Measurements from ENCODE around the gene DMAC2.
"Not testable (repeated sequence)": the region's sequence is repeated elsewhere in the genome, so short reads cannot be mapped to it uniquely, and the experiment has no call there.

The DMAC2 gene

DNA sequence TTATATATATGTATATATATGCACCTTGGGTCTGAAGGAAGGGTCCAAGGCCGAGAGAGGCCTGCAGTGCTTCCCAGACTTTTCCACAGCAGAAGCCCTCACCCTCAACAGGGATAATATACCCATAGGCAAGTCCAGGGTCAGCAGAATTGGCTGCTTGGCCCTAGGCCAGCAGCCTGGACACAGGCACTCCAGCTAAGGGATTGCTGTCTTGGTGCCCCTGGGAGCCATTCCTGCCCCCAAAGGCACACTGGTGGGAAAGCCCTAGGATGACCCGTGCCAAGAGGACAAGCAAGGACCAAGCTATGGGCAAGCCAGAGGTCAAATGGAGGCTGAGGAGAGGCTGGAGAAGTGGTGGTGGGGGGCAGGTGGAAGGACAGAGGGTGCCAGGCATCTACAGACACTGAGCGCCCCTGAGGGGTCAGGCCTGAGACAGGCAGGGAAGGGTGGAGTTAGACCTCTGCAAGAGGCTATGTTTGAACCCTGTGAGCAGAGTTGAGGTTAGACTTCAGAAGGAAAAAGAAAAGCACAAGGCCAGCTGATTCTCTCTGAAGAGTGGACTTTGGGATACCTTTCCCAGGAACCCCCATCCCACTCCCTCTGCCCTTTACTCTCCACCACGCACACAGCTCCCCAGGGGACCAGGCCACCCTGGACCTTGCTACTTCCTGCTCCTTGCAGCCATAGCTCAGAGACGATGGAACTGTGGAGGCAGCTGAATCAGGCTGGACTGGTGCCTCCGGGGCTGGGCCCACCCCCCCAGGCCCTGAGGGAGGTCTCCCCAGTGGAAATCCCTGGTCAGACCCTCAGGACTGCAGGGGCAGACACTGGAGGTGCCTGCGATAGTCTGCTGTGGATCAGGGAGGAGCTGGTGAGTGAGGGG lies 3.0 kb upstream of the DMAC2 start, which contains the start of gene ERICH4:
Gene ERICH4, plus strand, starts transcription at position 684 of the 883 bp plus-strand sequence. Its CDS starts 14 bp downstream, at position 698.
- peak; percentile 11 to 15 for DNase-seq

DNA sequence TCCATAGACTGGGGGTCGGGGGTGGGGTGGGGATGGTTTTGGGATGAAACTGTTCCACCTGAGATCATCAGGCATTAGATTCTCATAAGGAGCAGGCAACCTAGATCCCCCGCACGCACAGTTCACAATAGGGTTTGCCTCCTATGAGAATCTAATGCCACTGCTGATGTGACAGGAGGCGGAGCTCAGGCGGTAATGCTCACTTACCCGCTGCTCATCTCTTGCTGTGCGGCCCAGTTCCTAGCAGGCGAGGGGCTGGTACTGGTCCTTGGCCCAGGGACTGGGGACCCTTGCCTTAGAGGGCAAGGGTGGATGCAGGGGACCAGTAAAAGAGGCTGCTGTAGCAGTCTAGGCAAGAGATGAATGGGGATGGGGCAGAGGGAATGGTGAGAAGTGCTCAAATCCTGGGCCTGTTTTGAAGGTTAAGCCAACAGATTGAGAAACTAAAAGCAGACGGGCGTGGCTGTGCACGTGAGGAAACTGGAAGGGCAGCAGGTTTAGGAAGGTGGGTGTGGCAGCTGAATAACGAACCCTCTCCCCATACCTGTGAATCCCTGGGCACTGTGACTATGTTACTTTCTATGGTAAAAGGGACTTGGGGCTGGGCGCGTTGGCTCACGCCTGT lies 1.7 kb upstream of the DMAC2 start:
- peak in 1 of 2 experiments; percentile 13 for DNase-seq

DNA sequence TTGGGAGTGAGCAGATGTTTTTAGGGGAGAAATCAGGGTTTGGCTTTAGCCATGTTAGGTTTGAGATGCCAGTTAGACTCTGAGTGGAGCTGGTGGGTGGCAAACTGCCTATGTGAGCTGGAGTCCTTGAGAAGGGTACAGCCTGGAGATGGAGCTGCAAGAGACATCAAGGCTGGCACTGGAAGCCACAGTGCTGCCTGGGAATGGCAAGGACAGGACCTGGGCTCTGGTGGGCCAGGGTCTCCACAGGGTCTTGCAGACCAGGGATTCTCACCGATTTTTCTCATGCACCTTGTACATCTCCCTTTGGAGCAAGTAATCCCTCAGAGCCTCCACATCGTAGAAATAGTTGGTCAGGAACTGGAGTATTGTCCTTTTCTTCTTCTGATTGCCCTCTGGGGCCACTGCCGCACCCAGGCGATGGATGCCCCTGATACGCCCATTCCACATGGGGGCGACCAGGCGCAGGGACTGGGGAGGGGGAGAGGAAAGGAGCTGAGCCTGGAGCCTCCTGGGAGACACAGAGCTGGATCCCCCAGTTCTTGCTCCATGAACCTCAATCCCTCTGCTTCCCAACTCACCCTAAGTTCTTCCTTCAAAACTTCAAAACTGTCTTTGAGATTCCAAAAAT lies 1.7 kb downstream of the DMAC2 start:
- no peak for DNase-seq

DNA sequence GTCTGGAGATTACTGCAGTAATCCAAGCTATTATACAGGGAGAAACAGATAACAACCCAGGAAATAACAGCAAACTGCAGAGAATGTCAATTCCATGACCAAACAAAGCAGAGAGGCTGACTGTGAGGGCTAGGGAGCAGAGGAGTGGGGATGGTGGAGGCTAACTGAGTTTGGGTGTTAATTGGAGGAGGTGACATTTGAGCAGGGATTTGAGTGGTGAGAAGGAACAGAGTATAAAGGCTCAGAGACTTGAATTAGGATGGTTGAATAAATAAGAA lies 3.1 kb downstream of the DMAC2 start:
- DNase-seq = no peak

DNA sequence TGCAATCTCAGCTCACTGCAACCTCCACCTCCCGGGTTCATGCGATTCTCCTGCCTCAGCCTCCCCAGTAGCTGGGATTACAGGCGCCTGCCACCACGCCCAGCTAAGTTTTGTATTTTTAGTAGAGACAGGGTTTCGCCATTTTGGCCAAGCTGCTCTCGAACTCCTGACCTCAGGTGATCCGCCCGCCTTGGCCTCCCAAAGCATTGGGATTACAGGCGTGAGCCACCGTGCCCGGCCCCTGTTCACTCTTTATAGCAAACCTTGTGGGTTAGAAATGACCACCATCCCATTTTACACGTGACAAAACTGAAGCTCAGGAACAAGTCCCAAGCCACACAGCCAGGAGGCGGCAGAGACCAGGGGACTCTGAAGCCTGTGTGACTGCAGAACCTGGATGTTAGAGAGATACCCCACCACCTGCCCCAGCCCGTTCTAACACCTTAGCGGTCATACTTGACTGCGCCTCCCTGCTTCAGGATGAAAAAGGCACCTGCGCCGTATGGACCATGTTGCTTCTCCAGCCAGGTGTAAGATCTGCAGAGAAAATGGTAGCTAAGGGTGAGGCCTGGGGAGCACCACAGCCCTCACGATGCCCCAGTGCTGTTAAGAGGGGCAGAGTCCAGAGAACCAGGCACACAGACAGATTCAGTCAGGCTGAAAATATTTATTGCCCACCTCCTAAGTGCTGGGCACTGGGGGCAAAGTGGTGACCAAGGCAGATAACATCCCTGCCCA lies 3.6 kb downstream of the DMAC2 start:
- no peak for DNase-seq

DNA sequence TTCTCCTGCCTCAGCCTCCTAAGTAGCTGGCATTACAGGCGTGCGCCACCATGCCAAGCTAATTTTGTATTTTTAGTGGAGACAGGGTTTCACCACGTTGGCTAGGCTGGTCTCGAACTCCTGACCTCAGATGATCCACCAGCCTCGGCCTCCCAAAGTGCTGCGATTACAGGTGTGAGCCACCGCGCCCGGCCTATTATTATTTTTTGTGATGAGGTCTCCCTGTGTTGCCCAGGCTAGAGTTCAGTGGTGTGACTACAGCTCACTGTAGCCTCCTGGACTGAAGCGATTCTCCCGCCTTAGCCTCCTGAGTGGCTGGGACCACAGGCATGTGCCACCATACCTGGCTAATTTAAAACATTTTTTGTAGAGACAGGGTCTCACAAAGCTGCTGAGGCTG lies 4.3 kb downstream of the DMAC2 start:
- DNase-seq = not testable (repeated sequence)

DNA sequence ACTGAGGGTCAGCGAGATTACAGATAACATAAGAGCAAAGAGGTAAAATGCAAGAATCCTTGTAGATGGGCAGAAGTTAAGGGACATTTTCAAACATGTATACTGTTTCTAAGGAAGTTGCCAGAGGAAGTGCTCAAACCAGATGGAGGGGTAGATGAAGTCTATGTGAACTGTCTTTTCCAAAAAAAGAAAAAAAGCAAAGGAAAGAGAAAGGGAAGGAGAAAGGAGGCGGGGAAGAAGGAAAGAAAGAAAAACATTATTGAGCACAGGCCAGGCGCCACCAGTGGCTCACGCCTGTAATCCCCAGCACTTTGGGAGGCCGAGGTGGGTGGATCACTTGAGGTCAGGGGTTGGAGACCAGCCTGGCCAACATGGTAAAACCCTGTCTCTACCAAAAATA lies 5.3 kb downstream of the DMAC2 start:
- DNase-seq = no peak

DNA sequence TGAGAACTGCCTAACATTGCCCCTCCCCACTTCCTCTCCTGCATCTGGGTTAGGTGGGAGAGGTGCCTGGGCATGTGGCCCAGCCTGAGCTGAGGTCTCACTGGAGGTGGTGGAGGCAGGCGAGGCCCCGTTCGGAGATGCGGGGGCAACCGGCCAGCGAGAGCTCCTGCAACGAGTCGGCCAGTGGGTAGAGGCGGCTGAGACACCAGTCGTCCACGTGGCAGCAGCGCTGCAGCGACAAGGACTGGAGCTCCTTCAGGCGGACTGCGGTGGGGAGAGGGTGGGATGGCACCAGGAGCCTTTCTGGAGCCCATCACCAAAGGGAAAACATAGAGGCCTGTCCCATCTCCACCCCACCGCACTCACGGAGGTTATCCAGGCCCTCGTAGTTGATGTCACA lies 6.5 kb downstream of the DMAC2 start:
- no peak for DNase-seq

DNA sequence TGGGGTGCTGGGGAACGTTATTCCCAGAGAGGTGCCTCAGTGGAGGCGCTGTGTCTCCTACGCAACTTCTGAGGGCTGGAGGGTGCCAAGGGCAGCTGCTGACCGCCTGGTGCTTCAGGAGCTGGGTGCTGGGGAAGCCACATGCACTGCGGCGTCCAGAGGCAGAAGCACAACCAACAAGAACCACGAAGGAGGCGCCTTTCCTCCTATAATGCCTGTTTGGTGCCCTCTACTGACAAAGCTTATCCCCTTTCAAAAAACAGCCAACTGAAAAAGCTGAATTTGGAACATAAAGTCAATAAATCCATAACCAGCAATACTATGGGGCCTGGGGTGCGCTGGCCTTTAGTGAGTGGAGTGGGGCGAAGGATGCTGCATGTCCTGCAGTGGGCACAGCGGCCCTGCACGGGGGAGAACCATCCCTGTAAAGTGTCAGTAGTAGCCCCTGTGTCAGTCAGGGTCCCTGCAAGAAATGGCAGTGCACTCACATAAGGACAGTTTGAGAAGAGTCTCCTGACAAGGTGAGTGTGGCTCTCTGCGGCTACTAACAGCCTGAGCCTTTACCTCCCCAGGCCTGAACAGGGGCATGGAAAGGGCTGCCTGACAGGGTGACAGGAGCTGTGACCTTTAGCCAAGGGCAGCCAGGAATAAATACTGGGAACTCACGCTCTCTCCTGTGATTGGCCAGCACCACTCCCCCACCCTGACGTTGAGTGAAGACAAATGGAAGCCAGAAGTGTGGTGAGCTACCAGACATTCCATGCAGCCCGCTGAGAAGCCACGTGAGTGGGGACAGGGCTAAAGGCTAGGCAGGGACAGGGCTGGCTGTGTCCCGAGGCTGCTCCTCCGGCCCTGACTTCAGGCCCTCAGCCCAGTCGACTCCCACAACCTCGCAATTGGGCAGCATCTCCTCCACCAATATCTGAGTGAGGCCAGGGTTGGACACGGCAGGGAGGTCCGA lies 8.0 kb downstream of the DMAC2 start:
- DNase-seq = no peak

DNA sequence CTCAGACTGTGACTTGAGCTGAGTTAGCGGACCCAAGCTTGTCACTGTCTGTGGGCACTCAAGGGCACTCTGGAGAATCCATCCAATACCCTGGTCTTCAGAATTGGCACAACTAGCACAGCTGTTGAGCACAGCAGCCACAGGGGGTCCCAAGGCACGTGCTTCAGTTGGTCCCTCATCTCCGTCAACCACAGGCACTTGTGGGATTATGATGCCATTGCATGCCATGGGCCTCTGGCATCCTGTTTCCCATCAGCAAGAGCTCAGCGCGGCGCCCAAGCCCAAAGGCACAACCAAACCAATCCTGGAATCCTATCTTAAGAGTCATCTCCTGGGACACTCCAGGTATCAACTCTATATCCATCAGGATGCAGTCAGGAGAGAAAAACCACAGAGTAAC lies 8.8 kb downstream of the DMAC2 start:
- DNase-seq = no peak

DNA sequence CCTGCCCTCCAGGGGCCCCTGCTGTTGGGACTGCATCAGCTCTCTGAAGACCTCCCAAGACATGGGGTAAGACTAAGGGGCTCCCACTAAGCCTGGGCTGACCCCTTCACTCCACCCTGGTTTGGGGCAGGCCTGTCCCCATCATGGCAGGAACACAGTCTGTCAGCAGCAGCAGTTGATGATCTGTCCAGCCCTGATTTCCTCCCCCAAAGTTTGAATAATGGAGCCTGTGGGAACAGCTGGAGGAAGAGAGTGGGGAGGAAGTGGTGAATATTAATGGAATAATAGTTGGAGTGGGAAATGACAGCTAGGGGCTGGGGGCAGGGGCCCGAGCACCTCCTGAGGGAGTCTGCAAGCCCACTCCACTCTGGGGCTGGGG lies 11.2 kb downstream of the DMAC2 start:
- no peak for DNase-seq

DNA sequence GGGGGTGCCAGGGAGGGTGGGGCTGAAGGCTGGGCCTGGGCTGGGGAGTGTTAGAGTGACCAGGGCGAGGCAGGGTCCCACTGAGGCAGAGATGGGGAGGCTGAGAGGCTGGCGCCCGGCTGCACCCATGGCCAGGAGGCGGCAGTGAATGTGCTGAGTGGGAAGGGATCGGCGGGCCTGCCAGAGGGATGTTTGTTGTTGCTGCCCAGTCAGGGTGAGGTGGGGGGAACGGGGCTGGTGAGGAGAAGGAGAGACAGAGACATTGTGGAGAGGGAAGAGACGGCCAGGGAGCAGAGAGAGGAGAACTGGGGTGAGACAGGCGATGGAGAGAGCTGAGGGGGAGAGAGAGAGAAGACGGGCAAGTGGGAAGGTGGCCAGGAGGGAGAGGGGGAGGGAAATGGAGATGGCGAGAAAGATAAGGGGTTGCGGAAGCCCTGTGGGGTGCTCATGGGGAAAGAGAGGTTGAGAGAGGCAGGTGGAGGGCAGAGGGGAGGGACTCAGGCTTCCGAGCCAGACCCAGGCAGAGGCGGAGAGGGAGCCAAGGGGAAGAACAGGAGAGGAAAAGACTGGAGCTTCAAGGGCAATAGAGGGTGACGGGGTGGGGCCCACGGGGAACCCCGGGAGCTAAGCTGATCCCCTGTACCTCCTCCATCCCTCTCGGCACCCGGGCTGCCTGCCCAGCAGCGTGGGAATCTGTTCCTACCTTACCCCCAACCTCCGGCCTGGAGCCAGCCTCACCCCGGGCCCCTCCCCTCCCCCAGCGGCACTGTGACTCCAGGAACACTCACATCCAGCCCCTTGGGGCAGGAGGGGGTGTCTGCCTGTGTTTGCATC lies 11.8 kb downstream of the DMAC2 start:
- DNase-seq = peak; percentile 47 to 55

DNA sequence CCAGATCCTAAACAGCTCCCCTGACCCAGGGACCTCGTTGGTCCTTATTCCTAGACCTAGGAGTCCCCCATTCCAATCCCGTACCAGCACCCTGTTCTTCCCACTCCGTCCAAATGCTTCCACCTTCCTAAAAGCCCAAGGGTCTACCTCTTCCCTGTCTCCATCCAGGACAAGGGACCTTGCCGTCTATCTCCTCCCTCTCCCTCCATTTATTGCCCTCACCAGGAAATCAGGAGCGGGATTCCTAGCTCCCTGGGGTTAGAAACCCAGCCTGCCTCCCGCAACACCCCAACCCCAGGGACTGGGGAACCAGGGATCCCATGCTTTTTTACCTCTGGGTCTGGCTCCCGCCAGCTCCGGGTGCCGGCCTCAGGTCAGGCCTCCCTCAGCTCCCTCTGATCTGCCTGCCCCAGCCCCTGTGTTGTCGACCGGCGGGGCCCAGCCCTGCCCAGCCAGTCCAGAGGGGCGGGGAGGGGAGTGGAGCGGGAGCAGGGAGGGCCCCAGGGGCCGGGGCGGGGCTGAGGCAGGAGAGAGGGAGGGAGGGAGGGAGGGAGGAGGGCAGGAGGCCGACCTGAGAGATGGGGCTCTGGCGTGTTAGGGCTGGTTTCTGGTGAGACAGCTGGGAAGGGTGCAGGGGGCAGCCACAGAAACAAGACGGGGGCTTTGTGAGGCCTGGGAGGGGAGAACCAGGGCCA lies 12.6 kb downstream of the DMAC2 start, which contains the start of gene B3GNT8:
Gene B3GNT8, minus strand, starts transcription at position 423 of the 695 bp plus-strand sequence. CDS start 596 bp downstream, outside the sequence.
- peak; percentile 61 to 66 for DNase-seq

DNA sequence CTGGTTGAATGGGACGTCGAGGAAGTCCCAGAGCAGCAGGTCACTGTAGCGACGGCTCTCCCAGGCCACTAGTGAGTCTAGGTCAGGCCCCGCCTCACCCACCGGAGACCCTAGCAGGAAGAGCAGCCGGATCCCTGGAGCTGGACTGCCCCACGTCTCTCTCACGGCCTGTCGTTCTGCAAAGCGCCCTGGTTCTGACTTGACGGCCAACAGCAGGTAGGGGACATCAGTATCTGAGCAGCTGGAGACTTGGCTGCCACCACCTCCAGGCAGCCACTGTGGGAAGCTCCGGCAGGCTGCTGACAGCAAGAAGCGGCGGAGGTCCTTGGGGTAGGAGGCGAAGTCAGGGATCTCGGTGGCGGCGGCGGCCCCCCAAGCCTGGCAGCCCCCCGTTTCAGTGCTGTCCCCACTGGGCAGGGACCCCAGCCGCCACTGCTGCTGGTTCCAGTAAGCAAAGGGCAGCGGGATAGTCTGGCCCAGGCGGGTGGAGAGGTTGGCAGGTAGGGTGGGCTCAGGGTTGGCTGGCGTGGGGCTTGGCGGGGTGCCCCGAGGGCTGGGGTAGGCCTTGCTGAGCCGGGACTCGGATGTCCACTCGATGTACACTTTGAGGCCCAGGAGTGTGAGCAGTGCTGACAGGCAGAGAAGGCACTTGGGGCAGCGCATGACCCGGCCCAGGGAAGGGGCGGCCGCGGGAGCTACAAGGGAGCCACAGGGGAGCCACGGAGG lies 13.4 kb downstream of the DMAC2 start:
- DNase-seq = no peak

DNA sequence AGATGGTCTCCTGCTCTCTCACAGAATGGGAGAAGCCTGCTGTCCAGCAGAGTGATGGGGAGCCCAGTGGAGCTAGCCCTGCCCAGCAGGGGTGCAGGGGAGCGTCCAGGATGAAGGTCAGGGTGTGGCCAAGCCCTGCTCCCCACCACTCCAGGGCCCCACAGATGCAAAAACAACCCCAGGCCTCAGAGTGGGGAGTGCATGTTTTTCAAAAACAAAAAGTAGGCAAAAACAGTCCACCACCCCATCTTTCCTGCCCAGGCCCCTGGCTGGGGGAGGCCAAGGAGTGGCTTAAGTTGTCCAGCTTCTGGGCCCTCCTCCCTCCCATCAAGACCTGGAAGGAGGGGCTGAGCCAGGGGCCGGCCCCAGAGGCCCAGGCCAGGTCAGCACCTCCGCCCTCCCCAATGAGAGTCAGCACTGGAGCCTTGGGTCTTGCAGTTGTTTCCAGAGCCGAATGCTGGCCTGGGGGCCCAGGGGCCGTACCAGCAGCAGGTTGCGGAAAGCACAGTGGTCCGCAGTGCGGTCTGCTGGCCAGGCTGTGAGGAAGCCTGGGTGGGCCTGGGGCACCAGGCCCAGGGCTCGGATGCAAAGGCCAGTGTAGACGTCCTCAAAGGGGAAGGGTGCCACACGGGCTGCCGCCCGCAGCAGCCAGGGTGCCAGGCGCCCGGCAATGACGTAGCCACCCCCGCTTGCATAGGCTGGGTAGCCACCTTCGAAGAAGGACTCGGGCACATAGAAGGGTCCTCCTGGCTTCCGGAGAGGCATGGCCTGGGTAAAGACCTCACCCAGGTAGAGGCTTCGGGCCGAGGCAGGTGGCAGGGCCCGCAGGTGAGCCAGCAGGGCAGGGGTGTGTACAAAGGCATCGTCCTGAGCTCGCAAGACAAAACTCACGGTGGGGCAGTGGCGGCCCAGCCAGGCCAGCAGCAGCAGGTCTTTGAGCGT lies 14.3 kb downstream of the DMAC2 start:
- no peak for DNase-seq

DNA sequence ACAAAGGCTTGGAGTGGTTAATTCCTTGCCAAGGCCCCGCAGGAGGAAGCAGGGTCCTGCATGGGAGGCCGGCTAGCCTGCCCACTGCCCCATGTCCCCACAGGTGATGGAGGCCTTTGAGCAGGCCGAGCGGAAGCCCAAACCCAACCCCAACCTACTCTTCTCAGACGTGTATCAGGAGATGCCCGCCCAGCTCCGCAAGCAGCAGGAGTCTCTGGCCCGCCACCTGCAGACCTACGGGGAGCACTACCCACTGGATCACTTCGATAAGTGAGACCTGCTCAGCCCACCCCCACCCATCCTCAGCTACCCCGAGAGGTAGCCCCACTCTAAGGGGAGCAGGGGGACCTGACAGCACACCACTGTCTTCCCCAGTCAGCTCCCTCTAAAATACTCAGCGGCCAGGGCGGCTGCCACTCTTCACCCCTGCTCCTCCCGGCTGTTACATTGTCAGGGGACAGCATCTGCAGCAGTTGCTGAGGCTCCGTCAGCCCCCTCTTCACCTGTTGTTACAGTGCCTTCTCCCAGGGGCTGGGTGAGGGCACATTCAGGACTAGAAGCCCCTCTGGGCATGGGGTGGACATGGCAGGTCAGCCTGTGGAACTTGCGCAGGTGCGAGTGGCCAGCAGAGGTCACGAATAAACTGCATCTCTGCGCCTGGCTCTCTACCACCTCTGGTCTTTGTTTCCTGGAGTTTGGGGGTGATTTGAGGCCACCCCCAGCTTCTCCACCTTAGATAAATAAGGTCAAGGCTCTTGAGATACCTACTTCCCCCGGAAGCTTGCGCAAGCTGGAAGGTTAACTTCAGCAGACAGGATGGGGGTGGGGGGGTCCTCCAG lies 15.2 kb downstream of the DMAC2 start:
- no peak for DNase-seq

DNA sequence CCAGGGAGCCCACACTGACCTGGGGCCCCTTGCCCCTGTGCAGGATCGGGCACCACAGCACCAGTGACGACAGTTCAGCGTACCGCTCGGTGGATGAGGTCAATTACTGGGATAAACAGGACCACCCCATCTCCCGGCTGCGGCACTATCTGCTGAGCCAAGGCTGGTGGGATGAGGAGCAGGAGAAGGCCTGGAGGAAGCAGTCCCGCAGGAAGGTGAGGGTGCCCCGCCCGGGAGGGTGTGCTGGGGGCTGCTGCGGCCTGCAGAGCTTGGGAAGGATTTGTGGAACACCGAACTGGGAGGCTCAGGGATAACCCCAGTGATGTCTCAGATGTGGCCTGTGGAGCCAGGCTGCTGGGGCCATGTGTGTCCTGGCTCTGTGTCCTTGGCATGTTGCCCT lies 16.8 kb downstream of the DMAC2 start:
- DNase-seq = no peak

DNA sequence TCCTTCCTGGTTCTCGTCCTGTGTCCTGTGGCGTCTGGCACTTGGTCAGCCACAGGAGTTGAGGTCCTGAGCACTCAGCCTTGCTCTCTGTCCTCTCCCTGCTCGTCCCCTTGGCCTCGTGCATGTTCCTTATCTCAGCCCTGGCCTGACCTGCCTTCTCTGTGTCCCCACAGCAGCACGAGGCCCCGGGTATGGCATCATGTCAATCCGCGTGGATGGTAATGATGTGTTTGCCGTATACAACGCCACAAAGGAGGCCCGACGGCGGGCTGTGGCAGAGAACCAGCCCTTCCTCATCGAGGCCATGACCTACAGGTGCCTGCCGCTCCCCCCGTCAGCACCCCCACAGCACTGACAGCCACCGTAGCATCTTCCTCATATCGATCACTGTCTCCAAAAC lies 17.3 kb downstream of the DMAC2 start:
- DNase-seq = no peak

All from activated T-cell treated with anti-CD3 and anti-CD28 coated beads, Interleukin-2, amount 50 U/mL, for 48 hours (primary cell).